ENCODE measurements around the gene QRICH2. TPM values are rescaled to one million over a fixed set of nuclear protein-coding genes. Genes with fewer than 3 reads are reported as not detected.

QRICH2 gene
- total and polyA plus RNA-seq, 10 of the 15 experiments (the other 5 are each of a cell fraction or from before 2014, with no cell fraction given): 0.04 to 0.72 (median 0.25) TPM

DNA sequence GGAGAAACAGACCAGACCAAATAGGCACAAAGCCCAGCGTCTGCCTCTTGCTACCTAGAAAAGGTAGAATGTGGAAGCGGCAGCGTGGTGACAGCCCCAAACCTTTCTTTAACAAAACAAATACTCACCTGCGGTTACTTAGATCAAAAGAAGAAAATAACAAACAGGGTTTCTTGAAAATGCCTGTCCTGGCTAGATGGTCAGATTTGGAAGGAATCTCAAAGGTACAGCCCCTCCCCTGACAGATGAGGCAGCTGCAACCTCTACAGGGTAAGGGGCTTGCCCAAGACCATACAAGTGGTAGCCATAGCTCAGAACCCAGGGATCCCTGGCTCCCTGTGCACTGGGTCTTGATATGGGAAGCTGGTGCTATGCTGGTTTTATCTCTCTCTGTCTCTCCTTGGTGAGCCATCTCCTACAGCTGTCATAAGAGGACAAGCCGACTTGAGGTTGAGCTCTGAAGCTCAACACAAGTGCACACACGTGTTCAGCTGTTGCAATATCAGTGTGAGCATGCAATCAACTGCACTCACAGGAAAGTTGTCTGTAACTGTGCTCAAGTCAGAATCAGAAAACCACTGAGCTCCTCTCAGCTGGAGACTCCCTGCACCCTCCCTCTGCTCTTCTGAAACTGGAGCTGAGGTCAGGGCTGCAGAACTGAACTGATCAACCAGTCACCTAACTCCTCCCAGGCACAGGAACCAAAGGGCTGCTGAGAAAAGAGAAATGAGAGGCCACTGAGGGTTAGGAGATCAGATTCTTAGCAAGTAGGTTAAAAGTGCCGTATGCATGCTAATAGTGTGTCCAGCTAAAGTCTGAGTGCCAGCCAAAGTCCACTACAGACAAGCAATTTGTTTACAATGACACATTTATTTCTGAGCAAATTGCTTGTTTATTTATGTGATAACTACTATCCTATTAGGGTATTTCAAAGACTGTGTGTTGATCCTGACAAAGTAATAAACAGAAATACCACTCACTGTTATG lies 61.7 kb downstream of the QRICH2 start (continued):
- TF ChIP-seq E2F8 (IDR thresholded peaks at IDR 0.05; ENCODE audit: low read depth, partially characterized antibody) (no peak), CBFB (IDR thresholded peaks at IDR 0.05; ENCODE audit: low read depth) (peak; percentile 75), SMAD5 (IDR thresholded peaks at IDR 0.05; ENCODE audit: low read depth) (0 out of 2 replicates have a peak, but pooled peaks have one; percentile 42), SPI1 (IDR thresholded peaks at IDR 0.05; ENCODE audit: borderline replicate concordance, insufficient read depth, low read depth, low read length) (peak; percentile 80; the same call in 1 of the 2 replicates), STAT1 (conservative IDR thresholded peaks at IDR 0.05) (no peak), CBX5 (IDR thresholded peaks at IDR 0.05; ENCODE audit: low read depth) (peak; percentile 81; the same call in 1 of the 2 replicates), ATF7 (IDR thresholded peaks at IDR 0.05; ENCODE audit: low read depth) (peak; percentile 77), HDAC6 (IDR thresholded peaks at IDR 0.05; ENCODE audit: unreplicated experiment) (no peak), NR2C2 (IDR thresholded peaks at IDR 0.05; ENCODE audit: borderline replicate concordance, control insufficient read depth, insufficient read length, low read depth) (no peak), ZNF207 (IDR thresholded peaks at IDR 0.05; ENCODE audit: borderline replicate concordance) (no peak), FOXK2 (IDR thresholded peaks at IDR 0.05) (no peak), SUPT20H (IDR thresholded peaks at IDR 0.05; ENCODE audit: borderline replicate concordance, control insufficient read depth, low read depth, low read length) (no peak), SIN3A (IDR thresholded peaks at IDR 0.05; ENCODE audit: low read depth, low read length) (no peak), BMI1 (IDR thresholded peaks at IDR 0.05; ENCODE audit: borderline replicate concordance) (no peak), ETV6 (conservative IDR thresholded peaks at IDR 0.05 in 1 of 2, IDR thresholded peaks at IDR 0.05 in 1 of 2; ENCODE audit: borderline replicate concordance in 1 of 2, low read depth in 1 of 2) (peak in 1 of 2 experiments; percentile 72; a peak in 2 of 4 replicates), CBX3 (IDR thresholded peaks at IDR 0.05; ENCODE audit: borderline replicate concordance, low read depth) (no peak)
- TF ChIP-seq, protein P1, sequence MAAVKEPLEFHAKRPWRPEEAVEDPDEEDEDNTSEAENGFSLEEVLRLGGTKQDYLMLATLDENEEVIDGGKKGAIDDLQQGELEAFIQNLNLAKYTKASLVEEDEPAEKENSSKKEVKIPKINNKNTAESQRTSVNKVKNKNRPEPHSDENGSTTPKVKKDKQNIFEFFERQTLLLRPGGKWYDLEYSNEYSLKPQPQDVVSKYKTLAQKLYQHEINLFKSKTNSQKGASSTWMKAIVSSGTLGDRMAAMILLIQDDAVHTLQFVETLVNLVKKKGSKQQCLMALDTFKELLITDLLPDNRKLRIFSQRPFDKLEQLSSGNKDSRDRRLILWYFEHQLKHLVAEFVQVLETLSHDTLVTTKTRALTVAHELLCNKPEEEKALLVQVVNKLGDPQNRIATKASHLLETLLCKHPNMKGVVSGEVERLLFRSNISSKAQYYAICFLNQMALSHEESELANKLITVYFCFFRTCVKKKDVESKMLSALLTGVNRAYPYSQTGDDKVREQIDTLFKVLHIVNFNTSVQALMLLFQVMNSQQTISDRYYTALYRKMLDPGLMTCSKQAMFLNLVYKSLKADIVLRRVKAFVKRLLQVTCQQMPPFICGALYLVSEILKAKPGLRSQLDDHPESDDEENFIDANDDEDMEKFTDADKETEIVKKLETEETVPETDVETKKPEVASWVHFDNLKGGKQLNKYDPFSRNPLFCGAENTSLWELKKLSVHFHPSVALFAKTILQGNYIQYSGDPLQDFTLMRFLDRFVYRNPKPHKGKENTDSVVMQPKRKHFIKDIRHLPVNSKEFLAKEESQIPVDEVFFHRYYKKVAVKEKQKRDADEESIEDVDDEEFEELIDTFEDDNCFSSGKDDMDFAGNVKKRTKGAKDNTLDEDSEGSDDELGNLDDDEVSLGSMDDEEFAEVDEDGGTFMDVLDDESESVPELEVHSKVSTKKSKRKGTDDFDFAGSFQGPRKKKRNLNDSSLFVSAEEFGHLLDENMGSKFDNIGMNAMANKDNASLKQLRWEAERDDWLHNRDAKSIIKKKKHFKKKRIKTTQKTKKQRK (IDR thresholded peaks at IDR 0.05; ENCODE audit: low read depth, low read length): no peak
- TF ChIP-seq, protein P2, sequence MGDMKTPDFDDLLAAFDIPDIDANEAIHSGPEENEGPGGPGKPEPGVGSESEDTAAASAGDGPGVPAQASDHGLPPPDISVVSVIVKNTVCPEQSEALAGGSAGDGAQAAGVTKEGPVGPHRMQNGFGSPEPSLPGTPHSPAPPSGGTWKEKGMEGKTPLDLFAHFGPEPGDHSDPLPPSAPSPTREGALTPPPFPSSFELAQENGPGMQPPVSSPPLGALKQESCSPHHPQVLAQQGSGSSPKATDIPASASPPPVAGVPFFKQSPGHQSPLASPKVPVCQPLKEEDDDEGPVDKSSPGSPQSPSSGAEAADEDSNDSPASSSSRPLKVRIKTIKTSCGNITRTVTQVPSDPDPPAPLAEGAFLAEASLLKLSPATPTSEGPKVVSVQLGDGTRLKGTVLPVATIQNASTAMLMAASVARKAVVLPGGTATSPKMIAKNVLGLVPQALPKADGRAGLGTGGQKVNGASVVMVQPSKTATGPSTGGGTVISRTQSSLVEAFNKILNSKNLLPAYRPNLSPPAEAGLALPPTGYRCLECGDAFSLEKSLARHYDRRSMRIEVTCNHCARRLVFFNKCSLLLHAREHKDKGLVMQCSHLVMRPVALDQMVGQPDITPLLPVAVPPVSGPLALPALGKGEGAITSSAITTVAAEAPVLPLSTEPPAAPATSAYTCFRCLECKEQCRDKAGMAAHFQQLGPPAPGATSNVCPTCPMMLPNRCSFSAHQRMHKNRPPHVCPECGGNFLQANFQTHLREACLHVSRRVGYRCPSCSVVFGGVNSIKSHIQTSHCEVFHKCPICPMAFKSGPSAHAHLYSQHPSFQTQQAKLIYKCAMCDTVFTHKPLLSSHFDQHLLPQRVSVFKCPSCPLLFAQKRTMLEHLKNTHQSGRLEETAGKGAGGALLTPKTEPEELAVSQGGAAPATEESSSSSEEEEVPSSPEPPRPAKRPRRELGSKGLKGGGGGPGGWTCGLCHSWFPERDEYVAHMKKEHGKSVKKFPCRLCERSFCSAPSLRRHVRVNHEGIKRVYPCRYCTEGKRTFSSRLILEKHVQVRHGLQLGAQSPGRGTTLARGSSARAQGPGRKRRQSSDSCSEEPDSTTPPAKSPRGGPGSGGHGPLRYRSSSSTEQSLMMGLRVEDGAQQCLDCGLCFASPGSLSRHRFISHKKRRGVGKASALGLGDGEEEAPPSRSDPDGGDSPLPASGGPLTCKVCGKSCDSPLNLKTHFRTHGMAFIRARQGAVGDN (IDR thresholded peaks at IDR 0.05): peak; percentile 65; the same call in 1 of the 2 replicates
